Measurements from ENCODE around the gene TEPSIN.

GRCh38 chr17:81245024-81245664 is 6.3 kb upstream of the TEPSIN start:
- TF ChIP-seq CTCF (IDR thresholded peaks at IDR 0.05; ENCODE audit: low read length), result no peak
- no peak for TF ChIP-seq EZH2phosphoT487 (IDR thresholded peaks at IDR 0.05; ENCODE audit: low read length)
- no peak for TF ChIP-seq EZH2 (optimal IDR thresholded peaks at IDR 0.05; ENCODE audit: low read depth, low read length)
